ENCODE measurements around the gene STK4. TPM values are rescaled to one million over a fixed set of nuclear protein-coding genes. Genes with fewer than 3 reads are reported as not detected.

STK4 gene
- total RNA-seq, 1 experiment from 2014 or later, result 56.0 TPM

GRCh38 chr20:45028424-45029136, 62.3 kb downstream of the STK4 start:
- no peak for DNase-seq (ENCODE audit: low read depth)

GRCh38 chr20:45029884-45030283, 63.6 kb downstream of the STK4 start:
- no peak for DNase-seq (ENCODE audit: low read depth)

GRCh38 chr20:45032276-45032675, 66.0 kb downstream of the STK4 start:
- no peak for DNase-seq (ENCODE audit: low read depth)

- DNase-seq (ENCODE audit: low read depth), result peak; percentile 48
Measured at GRCh38 chr20:45032781-45033180, 66.5 kb downstream of the STK4 start.

GRCh38 chr20:45034436-45034835, 68.1 kb downstream of the STK4 start:
- no peak for DNase-seq (ENCODE audit: low read depth)

- peak; percentile 87 for DNase-seq (ENCODE audit: low read depth)
Measured at GRCh38 chr20:45036044-45036755, 69.9 kb downstream of the STK4 start.

- DNase-seq (ENCODE audit: low read depth), result peak; percentile 86
Measured at GRCh38 chr20:45037050-45037449, 70.7 kb downstream of the STK4 start.

GRCh38 chr20:45037635-45038034, 71.3 kb downstream of the STK4 start:
- no peak for DNase-seq (ENCODE audit: low read depth)

- peak; percentile 27 for DNase-seq (ENCODE audit: low read depth)
Measured at GRCh38 chr20:45038745-45039474, 72.6 kb downstream of the STK4 start.

GRCh38 chr20:45039475-45039820, 73.1 kb downstream of the STK4 start:
- DNase-seq (ENCODE audit: low read depth), result no peak

- DNase-seq (ENCODE audit: low read depth), result peak; percentile 88
Measured at GRCh38 chr20:45041464-45042337, 75.4 kb downstream of the STK4 start.

- no peak for DNase-seq (ENCODE audit: low read depth)
Measured at GRCh38 chr20:45042978-45043377, 76.7 kb downstream of the STK4 start.

- DNase-seq (ENCODE audit: low read depth), result peak; percentile 89
Measured at GRCh38 chr20:45044084-45044573, 77.8 kb downstream of the STK4 start.

GRCh38 chr20:45044601-45045000, 78.3 kb downstream of the STK4 start:
- no peak for DNase-seq (ENCODE audit: low read depth)

- DNase-seq (ENCODE audit: low read depth), result no peak
Measured at GRCh38 chr20:45047581-45048119, 81.3 kb downstream of the STK4 start.

GRCh38 chr20:45049438-45049837, 83.1 kb downstream of the STK4 start:
- DNase-seq (ENCODE audit: low read depth), result no peak

GRCh38 chr20:45049904-45050471, 83.7 kb downstream of the STK4 start:
- DNase-seq (ENCODE audit: low read depth), result no peak

GRCh38 chr20:45051204-45052060, 85.1 kb downstream of the STK4 start:
- no peak for DNase-seq (ENCODE audit: low read depth)

- DNase-seq (ENCODE audit: low read depth), result peak; percentile 94
Measured at GRCh38 chr20:45052698-45053429, 86.6 kb downstream of the STK4 start.

Data from M059J (cell line).